B cell (primary cell): ENCODE data around the gene TOGARAM2. TPM values are rescaled to one million over a fixed set of nuclear protein-coding genes. Genes with fewer than 3 reads are reported as not detected.

Experiments used
- ATAC-seq: fragments of 200-7000 bp; cut with Tn5 transposase; one replicate; pipeline ENCODE4 v1.10.0; 2021; ENCODE audit warnings: low read depth, mild to moderate bottlenecking, moderate number of reproducible peaks, moderate library complexity
- CTCF ChIA-PET: fragments of 350-600 bp; sonication (Branson Sonifier 250); formaldehyde crosslinking; loops from one replicate; lab custom pipeline; 2021; ENCODE audit warnings: antibody characterized with exemption, inconsistent platforms; lab: Charles Lee
- POLR2A ChIA-PET: fragments of 350-600 bp; sonication (Branson Sonifier 250); formaldehyde crosslinking; loops from one replicate; lab custom pipeline; 2021; ENCODE audit warnings: antibody characterized with exemption; lab: Charles Lee
- DNase-seq: peaks from one replicate; pipeline ENCODE4 v3.0.0; 2013
- H2AFZ ChIP-seq: 2 replicates; pipeline ENCODE4 v1.6.1; 2012; ENCODE audit warnings: mild to moderate bottlenecking, low read depth, low read length; ENCODE audit not compliant: insufficient read depth, poor library complexity, severe bottlenecking
- H3K27ac ChIP-seq, 2 donors: 1 replicate in 1 of 2; 2 replicates in 1 of 2; pipeline ENCODE4 v1.5.1; 2012 to 2013; ENCODE audit warnings: low read length in 2 of 2, mild to moderate bottlenecking in 2 of 2, moderate library complexity in 1 of 2
- H3K27me3 ChIP-seq, 4 experiments: fragments of 200-600 bp in 1 of 4; sonication (generic) in 1 of 4; replicated peaks in 1 of 4; 1 replicate in 2 of 4; 2 replicates in 2 of 4; pipeline versions ENCODE4 v1.6.1 to v1.7.0; 2013 to 2016; ENCODE audit warnings: low read length in 3 of 4, mild to moderate bottlenecking in 2 of 4, mixed read lengths in 1 of 4, moderate library complexity in 1 of 4; ENCODE audit not compliant: insufficient read depth in 4 of 4, control insufficient read depth in 3 of 4; ENCODE audit errors: control extremely low read depth in 1 of 4
- H3K36me3 ChIP-seq, 2 experiments: replicated peaks in 1 of 2; 1 replicate in 1 of 2; 2 replicates in 1 of 2; pipeline versions ENCODE4 v1.6.1 to v1.7.1; 2013; ENCODE audit warnings: low read length in 1 of 2; ENCODE audit not compliant: insufficient read depth in 2 of 2, control insufficient read depth in 1 of 2; ENCODE audit errors: control extremely low read depth in 1 of 2, extremely low read depth in 1 of 2
- H3K4me1 ChIP-seq, 2 donors: fragments of 200-600 bp in 1 of 2; sonication (generic) in 1 of 2; 1 replicate in 1 of 2; 2 replicates in 1 of 2; pipeline versions ENCODE4 v1.5.1 to v1.6.1; 2013 to 2017; ENCODE audit warnings: low read length in 2 of 2; ENCODE audit not compliant: control insufficient read depth in 2 of 2, insufficient read depth in 2 of 2
- H3K4me2 ChIP-seq: replicated peaks from 2 replicates; pipeline ENCODE3; 2012; ENCODE audit warnings: mild to moderate bottlenecking, low read depth, low read length; ENCODE audit not compliant: poor library complexity, severe bottlenecking
- H3K4me3 ChIP-seq, 5 experiments: fragments of 200-600 bp in 1 of 5; sonication (generic) in 1 of 5; 1 replicate in 3 of 5; 2 replicates in 2 of 5; pipeline versions ENCODE4 v1.5.1 to v1.7.0; 2011 to 2016; ENCODE audit warnings: low read length in 4 of 5, mild to moderate bottlenecking in 4 of 5, low read depth in 2 of 5, control low read depth in 1 of 5, moderate library complexity in 1 of 5; ENCODE audit not compliant: insufficient read depth in 1 of 5; ENCODE audit errors: control extremely low read depth in 1 of 5, extremely low read depth in 1 of 5
- H3K79me2 ChIP-seq: fragments of 200-600 bp; sonication (generic); one replicate; pipeline ENCODE4 v1.6.0; 2016; ENCODE audit warnings: low read length; ENCODE audit not compliant: control insufficient read depth, insufficient read depth
- H3K9ac ChIP-seq: fragments of 200-600 bp; sonication (generic); 2 replicates; pipeline ENCODE4 v1.6.1; 2017; ENCODE audit warnings: mild to moderate bottlenecking, low read length, moderate library complexity
- H3K9me3 ChIP-seq, 3 donors: one replicate each; pipeline versions ENCODE4 v1.6.1 to v1.7.1; 2013; ENCODE audit warnings: low read length in 2 of 3; ENCODE audit not compliant: control insufficient read depth in 2 of 3, insufficient read depth in 1 of 3; ENCODE audit errors: control extremely low read depth in 1 of 3
- H4K20me1 ChIP-seq: 2 replicates; pipeline ENCODE4 v1.6.0; 2012; ENCODE audit warnings: mild to moderate bottlenecking, low read length; ENCODE audit not compliant: insufficient read depth, control insufficient read depth, poor library complexity, severe bottlenecking
- H3K27ac Mint-ChIP-seq: one replicate; pipeline ENCODE4 v1.8.0; 2021; ENCODE audit warnings: mixed read lengths
- H3K27me3 Mint-ChIP-seq: one replicate; pipeline ENCODE4 v1.8.0; 2021; ENCODE audit warnings: mixed read lengths
- H3K4me1 Mint-ChIP-seq: one replicate; pipeline ENCODE4 v1.8.0; 2021; ENCODE audit warnings: mixed read lengths
- H3K4me3 Mint-ChIP-seq: one replicate; pipeline ENCODE4 v1.8.0; 2021; ENCODE audit warnings: mixed read lengths
- H3K9me3 Mint-ChIP-seq: one replicate; pipeline ENCODE4 v1.8.0; 2022; ENCODE audit warnings: mixed read lengths; ENCODE audit not compliant: insufficient read depth
- EZH2 ChIP-seq: IDR thresholded peaks from 2 replicates; pipeline ENCODE4 v1.6.1; 2012; ENCODE audit warnings: borderline replicate concordance, low read depth, mild to moderate bottlenecking, moderate library complexity, low read length; ENCODE audit not compliant: insufficient read depth, poor library complexity, severe bottlenecking
- WGBS: methylation state at CpG from one replicate; pipeline ENCODE4 v1.1.5; 2013; ENCODE audit warnings: missing lambda C conversion rate; ENCODE audit not compliant: insufficient coverage; 5-methylcytosine and 5-hydroxymethylcytosine counted together
- intact Hi-C: fragments of 100-400 bp; cut with micrococcal nuclease; formaldehyde crosslinking; loops from one replicate; pipeline ENCODE4 v1.10.0; 2022
- polyA plus RNA-seq: library from polyadenylated mRNA; depleted of rRNA; stranded (reverse); fragments of >200 nt; gene quantifications from 2 replicates; pipeline ENCODE4 v1.2.3, GENCODE V29; 2012
- total RNA-seq, 2 donors: library from RNA; stranded (reverse); fragments of 120-200 nt in 1 of 2; gene quantifications; 1 replicate in 1 of 2; 2 replicates in 1 of 2; pipeline versions ENCODE4 v1.2.3 to v1.2.4, GENCODE V29; 2013 to 2022
- TF ChIP-seq, protein P1 (sequence below): fragments of 200-600 bp; IDR thresholded peaks from one replicate; pipeline ENCODE4 v1.8.0; 2022; ENCODE audit warnings: antibody characterized with exemption, mild to moderate bottlenecking

The TOGARAM2 gene
- total and polyA plus RNA-seq, 2 donors (not counting 1 experiment from before 2014, with no cell fraction given) = 0.25 to 0.61 TPM

- no peaks in the 10 kb centered on the region for H3K4me1 ChIP-seq
- Mint-ChIP-seq H3K4me3 (no peak overlapping the region), H3K4me1 (no peaks in the 10 kb centered on the region), H3K9me3 (no peaks in the 10 kb centered on the region), H3K27ac (no peak overlapping the region), H3K27me3 (peaks cover 7% of the 10 kb centered on the region)
- H3K36me3 ChIP-seq = no peaks in the 10 kb centered on the region
- CTCF ChIA-PET = no interaction called here
- H3K9ac ChIP-seq = no peak overlapping the region
- no peak overlapping the region for H2AFZ ChIP-seq
- H3K4me2 ChIP-seq = no peak overlapping the region
- DNase-seq (no peak), ATAC-seq (no peak)
- 100% methylated on average over 2 of the region's 8 CpGs for WGBS
- intact Hi-C loops = no loop called here
- H3K4me3 ChIP-seq = no peak overlapping the region
- H3K79me2 ChIP-seq = no peaks in the 10 kb centered on the region
- H3K27me3 ChIP-seq = no peaks in the 10 kb centered on the region
- no peaks in the 10 kb centered on the region for H4K20me1 ChIP-seq
- no peak overlapping the region for H3K27ac ChIP-seq
- POLR2A ChIA-PET = no interaction called here
- no peak for TF ChIP-seq EZH2
- TF ChIP-seq, protein P1, sequence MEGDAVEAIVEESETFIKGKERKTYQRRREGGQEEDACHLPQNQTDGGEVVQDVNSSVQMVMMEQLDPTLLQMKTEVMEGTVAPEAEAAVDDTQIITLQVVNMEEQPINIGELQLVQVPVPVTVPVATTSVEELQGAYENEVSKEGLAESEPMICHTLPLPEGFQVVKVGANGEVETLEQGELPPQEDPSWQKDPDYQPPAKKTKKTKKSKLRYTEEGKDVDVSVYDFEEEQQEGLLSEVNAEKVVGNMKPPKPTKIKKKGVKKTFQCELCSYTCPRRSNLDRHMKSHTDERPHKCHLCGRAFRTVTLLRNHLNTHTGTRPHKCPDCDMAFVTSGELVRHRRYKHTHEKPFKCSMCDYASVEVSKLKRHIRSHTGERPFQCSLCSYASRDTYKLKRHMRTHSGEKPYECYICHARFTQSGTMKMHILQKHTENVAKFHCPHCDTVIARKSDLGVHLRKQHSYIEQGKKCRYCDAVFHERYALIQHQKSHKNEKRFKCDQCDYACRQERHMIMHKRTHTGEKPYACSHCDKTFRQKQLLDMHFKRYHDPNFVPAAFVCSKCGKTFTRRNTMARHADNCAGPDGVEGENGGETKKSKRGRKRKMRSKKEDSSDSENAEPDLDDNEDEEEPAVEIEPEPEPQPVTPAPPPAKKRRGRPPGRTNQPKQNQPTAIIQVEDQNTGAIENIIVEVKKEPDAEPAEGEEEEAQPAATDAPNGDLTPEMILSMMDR = no peak
- H3K9me3 ChIP-seq = no peaks in the 10 kb centered on the region
These were observed 115.9 kb downstream of the TOGARAM2 start for GRCh38 chr2:29096969-29097368.

GRCh38 chr2:29097569-29097968, 116.5 kb downstream of the TOGARAM2 start:
- no peaks in the 10 kb centered on the region for H3K79me2 ChIP-seq
- no peaks in the 10 kb centered on the region for H3K4me1 ChIP-seq
- H3K9ac ChIP-seq = no peak overlapping the region
- ATAC-seq (no peak), DNase-seq (no peak)
- H3K36me3 ChIP-seq = no peaks in the 10 kb centered on the region
- H3K9me3 Mint-ChIP-seq = no peaks in the 10 kb centered on the region
- H3K4me3 Mint-ChIP-seq = no peak overlapping the region
- POLR2A ChIA-PET = no interaction called here
- no peak overlapping the region for H2AFZ ChIP-seq
- CTCF ChIA-PET = no interaction called here
- no peak overlapping the region for H3K27ac ChIP-seq
- TF ChIP-seq EZH2 = no peak
- TF ChIP-seq, protein P1 = no peak
- no peak overlapping the region for H3K4me3 ChIP-seq
- 91% methylated on average over 4 of the region's 6 CpGs for WGBS
- no peaks in the 10 kb centered on the region for H3K9me3 ChIP-seq
- no peak overlapping the region for H3K27ac Mint-ChIP-seq
- H4K20me1 ChIP-seq = no peaks in the 10 kb centered on the region
- no peaks in the 10 kb centered on the region for H3K4me1 Mint-ChIP-seq
- peaks cover 7% of the 10 kb centered on the region for H3K27me3 Mint-ChIP-seq
- H3K27me3 ChIP-seq = no peaks in the 10 kb centered on the region
- no peak overlapping the region for H3K4me2 ChIP-seq
- intact Hi-C loops = no loop called here
